Liver (tissue), 9 donors: ENCODE measurements around the gene PDP2. TPM values are rescaled to one million over a fixed set of nuclear protein-coding genes. Genes with fewer than 3 reads are reported as not detected.

Source experiments
- DNase-seq: peaks from one replicate; pipeline ENCODE4 v3.0.0-alpha.2; 2017; ENCODE audit warnings: low spot score
- H3K27ac ChIP-seq, 2 donors: one replicate each; pipeline ENCODE4 v1.7.0; 2013; ENCODE audit warnings: inconsistent platforms in 2 of 2, low read length in 2 of 2, control low read depth in 1 of 2, low read depth in 1 of 2, mild to moderate bottlenecking in 1 of 2
- H3K27me3 ChIP-seq, 4 donors: one replicate each; pipeline versions ENCODE4 v1.6.1 to v1.7.0; 2013; ENCODE audit warnings: low read length in 3 of 4, inconsistent platforms in 1 of 4, mild to moderate bottlenecking in 1 of 4, moderate library complexity in 1 of 4; ENCODE audit not compliant: control insufficient read depth in 4 of 4, insufficient read depth in 4 of 4
- H3K36me3 ChIP-seq, 4 donors: one replicate each; pipeline versions ENCODE4 v1.6.1 to v1.7.0; 2013; ENCODE audit warnings: low read length in 3 of 4, mild to moderate bottlenecking in 3 of 4, low read depth in 1 of 4, moderate library complexity in 1 of 4; ENCODE audit not compliant: control insufficient read depth in 4 of 4, insufficient read depth in 3 of 4
- H3K4me1 ChIP-seq, 4 donors: one replicate each; pipeline versions ENCODE4 v1.6.1 to v1.7.0; 2013; ENCODE audit warnings: low read length in 3 of 4, mild to moderate bottlenecking in 3 of 4, moderate library complexity in 1 of 4; ENCODE audit not compliant: control insufficient read depth in 4 of 4, insufficient read depth in 4 of 4
- H3K4me3 ChIP-seq, 3 donors: one replicate each; pipeline versions ENCODE4 v1.6.1 to v1.7.0; 2013; ENCODE audit warnings: low read length in 3 of 3, control low read depth in 1 of 3, low read depth in 1 of 3, mild to moderate bottlenecking in 1 of 3
- H3K9ac ChIP-seq, 2 donors: one replicate each; pipeline ENCODE4 v1.7.0; 2013; ENCODE audit warnings: low read length in 2 of 2, mild to moderate bottlenecking in 2 of 2, moderate library complexity in 2 of 2, control low read depth in 1 of 2, low read depth in 1 of 2
- H3K9me3 ChIP-seq, 4 donors: one replicate each; pipeline versions ENCODE4 v1.6.1 to v1.7.0; 2013; ENCODE audit warnings: low read length in 3 of 4; ENCODE audit not compliant: control insufficient read depth in 4 of 4
- ATF3 ChIP-seq: IDR thresholded peaks from 2 replicates; pipeline ENCODE4 v1.6.1; 2016; ENCODE audit warnings: antibody characterized with exemption
- CTCF ChIP-seq: fragments of 150-350 bp; IDR thresholded peaks from 2 replicates; pipeline ENCODE4 v1.5.1; 2017; ENCODE audit warnings: improper control_type of control experiment, low read depth, low read length; ENCODE audit not compliant: missing input control
- FOXA1 ChIP-seq: IDR thresholded peaks from 2 replicates; pipeline ENCODE4 v1.6.1; 2016; ENCODE audit warnings: antibody characterized with exemption
- FOXA2 ChIP-seq: IDR thresholded peaks from 2 replicates; pipeline ENCODE4 v1.6.1; 2016; ENCODE audit warnings: antibody characterized with exemption
- GABPA ChIP-seq, 2 donors: IDR thresholded peaks in 1 of 2; conservative IDR thresholded peaks in 1 of 2; 2 replicates each; pipeline ENCODE4 v1.6.1; 2016; ENCODE audit warnings: antibody characterized with exemption in 2 of 2, mild to moderate bottlenecking in 1 of 2, moderate library complexity in 1 of 2
- HNF4A ChIP-seq, 2 donors: conservative IDR thresholded peaks; 2 replicates each; pipeline ENCODE4 v1.6.1; 2016; ENCODE audit warnings: antibody characterized with exemption in 2 of 2, mild to moderate bottlenecking in 2 of 2
- MAX ChIP-seq: IDR thresholded peaks from 2 replicates; pipeline ENCODE4 v1.6.1; 2016; ENCODE audit warnings: antibody characterized with exemption
- NR2F2 ChIP-seq: IDR thresholded peaks from 2 replicates; pipeline ENCODE4 v1.6.1; 2016; ENCODE audit warnings: antibody characterized with exemption
- RAD21 ChIP-seq, 2 donors: IDR thresholded peaks; 2 replicates each; pipeline ENCODE4 v1.6.1; 2016; ENCODE audit warnings: antibody characterized with exemption in 2 of 2, mild to moderate bottlenecking in 2 of 2
- RXRA ChIP-seq, 2 donors: IDR thresholded peaks; 2 replicates each; pipeline ENCODE4 v1.6.1; 2017 to 2018; ENCODE audit warnings: antibody characterized with exemption in 2 of 2, mild to moderate bottlenecking in 1 of 2
- SP1 ChIP-seq: IDR thresholded peaks from 2 replicates; pipeline ENCODE4 v1.6.1; 2018; ENCODE audit warnings: antibody characterized with exemption, mild to moderate bottlenecking
- YY1 ChIP-seq: IDR thresholded peaks from 2 replicates; pipeline ENCODE4 v1.6.1; 2016; ENCODE audit warnings: antibody characterized with exemption, mild to moderate bottlenecking
- WGBS: extraction: QIAGEN DNeasy Blood & Tissue Kit; methylation state at CpG from one replicate; pipeline ENCODE4 v1.1.7; 2013; 5-methylcytosine and 5-hydroxymethylcytosine counted together
- polyA plus RNA-seq, 2 donors: library from polyadenylated mRNA; stranded (reverse) in 1 of 2; unstranded in 1 of 2; fragments of 200-250 nt in 1 of 2; fragments of >200 nt in 1 of 2; fragmentation: Nextera tagmentation in 1 of 2; extraction: Ambion mirVana in 1 of 2; gene quantifications; one replicate each; pipeline versions ENCODE4 v1.2.1 to v1.2.3, GENCODE V29; 2013 to 2015
- total RNA-seq, 2 donors: library from RNA; depleted of rRNA; stranded (reverse); fragments of >200 nt; gene quantifications; one replicate each; pipeline ENCODE4 v1.2.3, GENCODE V29; 2014
- TF ChIP-seq, protein P1 (sequence below): IDR thresholded peaks from 2 replicates; pipeline ENCODE4 v1.6.1; 2016; ENCODE audit warnings: antibody characterized with exemption, mild to moderate bottlenecking
- TF ChIP-seq, protein P2 (sequence below): IDR thresholded peaks from 2 replicates; pipeline ENCODE4 v1.6.1; 2016; ENCODE audit warnings: antibody characterized with exemption
- donor health status: healthy.
- donor health status: healthy.
- donor health status: healthy.
- donor health status: healthy.
- donor health status: healthy.

PDP2 gene
- total and polyA plus RNA-seq, 4 donors: 2.3 to 9.4 (median 6.1) TPM

DNA sequence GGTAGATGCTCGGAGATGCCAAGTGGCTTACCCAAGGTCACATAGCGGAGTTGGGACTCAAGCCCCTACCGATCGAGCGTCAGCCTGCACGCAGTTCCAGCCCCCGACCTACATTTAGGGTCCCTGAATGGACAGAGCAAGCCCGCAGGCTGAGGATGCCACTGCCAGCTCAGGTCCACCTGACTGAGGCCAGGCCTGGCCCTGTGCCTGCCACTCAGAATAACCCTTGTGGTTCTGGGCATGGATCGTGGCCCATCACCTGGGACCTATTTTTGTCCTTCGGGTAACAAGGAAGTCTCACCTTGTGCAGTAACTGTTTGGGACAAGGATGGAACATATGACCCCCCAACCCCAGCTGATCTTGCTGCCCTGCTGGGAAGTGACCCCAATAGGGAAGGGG, 21.3 kb downstream of the PDP2 start:
- H3K27ac ChIP-seq: no peak overlapping the region
- no peak overlapping the region for H3K9ac ChIP-seq
- no peak for DNase-seq
- no peaks in the 10 kb centered on the region for H3K27me3 ChIP-seq
- no peak overlapping the region for H3K4me3 ChIP-seq
- TF ChIP-seq CTCF: no peak
- no peak for TF ChIP-seq RXRA (IDR thresholded peaks at IDR 0.05)
- TF ChIP-seq, protein P1, sequence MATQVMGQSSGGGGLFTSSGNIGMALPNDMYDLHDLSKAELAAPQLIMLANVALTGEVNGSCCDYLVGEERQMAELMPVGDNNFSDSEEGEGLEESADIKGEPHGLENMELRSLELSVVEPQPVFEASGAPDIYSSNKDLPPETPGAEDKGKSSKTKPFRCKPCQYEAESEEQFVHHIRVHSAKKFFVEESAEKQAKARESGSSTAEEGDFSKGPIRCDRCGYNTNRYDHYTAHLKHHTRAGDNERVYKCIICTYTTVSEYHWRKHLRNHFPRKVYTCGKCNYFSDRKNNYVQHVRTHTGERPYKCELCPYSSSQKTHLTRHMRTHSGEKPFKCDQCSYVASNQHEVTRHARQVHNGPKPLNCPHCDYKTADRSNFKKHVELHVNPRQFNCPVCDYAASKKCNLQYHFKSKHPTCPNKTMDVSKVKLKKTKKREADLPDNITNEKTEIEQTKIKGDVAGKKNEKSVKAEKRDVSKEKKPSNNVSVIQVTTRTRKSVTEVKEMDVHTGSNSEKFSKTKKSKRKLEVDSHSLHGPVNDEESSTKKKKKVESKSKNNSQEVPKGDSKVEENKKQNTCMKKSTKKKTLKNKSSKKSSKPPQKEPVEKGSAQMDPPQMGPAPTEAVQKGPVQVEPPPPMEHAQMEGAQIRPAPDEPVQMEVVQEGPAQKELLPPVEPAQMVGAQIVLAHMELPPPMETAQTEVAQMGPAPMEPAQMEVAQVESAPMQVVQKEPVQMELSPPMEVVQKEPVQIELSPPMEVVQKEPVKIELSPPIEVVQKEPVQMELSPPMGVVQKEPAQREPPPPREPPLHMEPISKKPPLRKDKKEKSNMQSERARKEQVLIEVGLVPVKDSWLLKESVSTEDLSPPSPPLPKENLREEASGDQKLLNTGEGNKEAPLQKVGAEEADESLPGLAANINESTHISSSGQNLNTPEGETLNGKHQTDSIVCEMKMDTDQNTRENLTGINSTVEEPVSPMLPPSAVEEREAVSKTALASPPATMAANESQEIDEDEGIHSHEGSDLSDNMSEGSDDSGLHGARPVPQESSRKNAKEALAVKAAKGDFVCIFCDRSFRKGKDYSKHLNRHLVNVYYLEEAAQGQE: no peak
- no peak for TF ChIP-seq FOXA1
- TF ChIP-seq YY1: no peak
- no peak for TF ChIP-seq NR2F2
- TF ChIP-seq GABPA (IDR thresholded peaks at IDR 0.05 in 1 of 2, conservative IDR thresholded peaks at IDR 0.05 in 1 of 2): no peak
- TF ChIP-seq SP1: no peak
- TF ChIP-seq HNF4A (conservative IDR thresholded peaks at IDR 0.05): no peak
- TF ChIP-seq RAD21 (IDR thresholded peaks at IDR 0.05): no peak
- no peak for TF ChIP-seq FOXA2
- no peak for TF ChIP-seq ATF3
- no peak for TF ChIP-seq MAX
- TF ChIP-seq, protein P2, sequence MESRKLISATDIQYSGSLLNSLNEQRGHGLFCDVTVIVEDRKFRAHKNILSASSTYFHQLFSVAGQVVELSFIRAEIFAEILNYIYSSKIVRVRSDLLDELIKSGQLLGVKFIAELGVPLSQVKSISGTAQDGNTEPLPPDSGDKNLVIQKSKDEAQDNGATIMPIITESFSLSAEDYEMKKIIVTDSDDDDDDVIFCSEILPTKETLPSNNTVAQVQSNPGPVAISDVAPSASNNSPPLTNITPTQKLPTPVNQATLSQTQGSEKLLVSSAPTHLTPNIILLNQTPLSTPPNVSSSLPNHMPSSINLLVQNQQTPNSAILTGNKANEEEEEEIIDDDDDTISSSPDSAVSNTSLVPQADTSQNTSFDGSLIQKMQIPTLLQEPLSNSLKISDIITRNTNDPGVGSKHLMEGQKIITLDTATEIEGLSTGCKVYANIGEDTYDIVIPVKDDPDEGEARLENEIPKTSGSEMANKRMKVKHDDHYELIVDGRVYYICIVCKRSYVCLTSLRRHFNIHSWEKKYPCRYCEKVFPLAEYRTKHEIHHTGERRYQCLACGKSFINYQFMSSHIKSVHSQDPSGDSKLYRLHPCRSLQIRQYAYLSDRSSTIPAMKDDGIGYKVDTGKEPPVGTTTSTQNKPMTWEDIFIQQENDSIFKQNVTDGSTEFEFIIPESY: no peak
- whole genome bisulfite sequencing: 86% methylated on average over 10 of the region's 10 CpGs
- no peaks in the 10 kb centered on the region for H3K9me3 ChIP-seq
- no peaks in the 10 kb centered on the region for H3K36me3 ChIP-seq
- H3K4me1 ChIP-seq: peaks cover 6 to 22% (median 17%) of the 10 kb centered on the region in 4 donors
